Measurements from ENCODE around the gene PLEKHH2. TPM values are rescaled to one million over a fixed set of nuclear protein-coding genes. Genes with fewer than 3 reads are reported as not detected.

PLEKHH2 gene
- total RNA-seq (10 to 100 TPM; 35.3 to 83.1 (median 54.9) TPM), polyA plus RNA-seq (1 to 10 TPM in 2 of 3 donors, under 1 TPM in 1; 0.69 to 3.6 (median 1.7) TPM)

- 1% methylated on average over 75 of the region's 75 CpGs for WGBS, 2 donors
- peaks cover 0 to 15% (median 8%) of the 10 kb centered on the region in 4 donors for H3K4me1 ChIP-seq
- peak; percentile 97 for DNase-seq
- peak; percentile 89 to 96 (median 92) for TF ChIP-seq POLR2AphosphoS5 (IDR thresholded peaks at IDR 0.05)
- no peak for TF ChIP-seq EP300 (IDR thresholded peaks at IDR 0.05)
- no peak for TF ChIP-seq CTCF (IDR thresholded peaks at IDR 0.05)
- TF ChIP-seq POLR2A (IDR thresholded peaks at IDR 0.05) = peak; percentile 66 to 80
- no peaks in the 10 kb centered on the region for H3K27me3 ChIP-seq
- H3K27ac ChIP-seq = peak within 1 kb of the TSS; percentile 81 to 92 (median 88)
- intact Hi-C loops (cut with DNase I) = loop anchor here (5.0 kb wide), 1 partner anchor 40 kb away; the partner anchor contains the start of gene C1GALT1C1L
- peak within 1 kb of the TSS; percentile 74 to 97 (median 94) for H3K4me3 ChIP-seq
- H3K9me3 ChIP-seq = no peaks in the 10 kb centered on the region
- no peaks in the 10 kb centered on the region for H3K36me3 ChIP-seq
Measured at GRCh38 chr2:43637030-43637803, at the start of gene PLEKHH2. Gene PLEKHH2, plus strand, starts transcription at chr2:43637260. Its CDS starts 7,414 bp downstream, at chr2:43644674.

- intact Hi-C loops (cut with DNase I) = no loop called here
- Histone ChIP-seq H3K9me3 (no peaks in the 10 kb centered on the region), H3K27me3 (no peaks in the 10 kb centered on the region), H3K4me1 (peaks cover 0 to 23% (median 16%) of the 10 kb centered on the region in 4 donors), H3K36me3 (peaks cover 0 to 52% (median 7%) of the 10 kb centered on the region in 4 donors), H3K27ac (no peak overlapping the region), H3K4me3 (no peak overlapping the region)
- DNase-seq = no peak
- TF ChIP-seq EP300 (IDR thresholded peaks at IDR 0.05) (no peak), POLR2AphosphoS5 (IDR thresholded peaks at IDR 0.05) (no peak), CTCF (IDR thresholded peaks at IDR 0.05) (no peak), POLR2A (IDR thresholded peaks at IDR 0.05) (no peak)
Measured at GRCh38 chr2:43592443-43592842, 44.6 kb upstream of the PLEKHH2 start.

GRCh38 chr2:43593254-43593653, 43.8 kb upstream of the PLEKHH2 start:
- H3K27ac ChIP-seq = no peak overlapping the region

GRCh38 chr2:43594875-43595274, 42.2 kb upstream of the PLEKHH2 start:
- H3K36me3 ChIP-seq = peaks cover 0 to 27% (median 7%) of the 10 kb centered on the region in 4 donors
- no peak for TF ChIP-seq POLR2A (IDR thresholded peaks at IDR 0.05)
- TF ChIP-seq CTCF (IDR thresholded peaks at IDR 0.05) = no peak
- no peak for TF ChIP-seq POLR2AphosphoS5 (IDR thresholded peaks at IDR 0.05)
- no peak for TF ChIP-seq EP300 (IDR thresholded peaks at IDR 0.05)
- intact Hi-C loops (cut with DNase I) = loop anchor here (5.0 kb wide), 1 partner anchor 402 kb away; the partner anchor contains the start of gene LRPPRC
- peaks cover 0 to 23% (median 16%) of the 10 kb centered on the region in 4 donors for H3K4me1 ChIP-seq
- H3K9me3 ChIP-seq = no peaks in the 10 kb centered on the region
- DNase-seq = no peak
- 79 to 90% methylated on average over 3 of the region's 3 CpGs for WGBS, 2 donors
- no peak overlapping the region for H3K27ac ChIP-seq
- peak overlapping the region; percentile 63 to 85 (median 70) for H3K4me3 ChIP-seq
- H3K27me3 ChIP-seq = no peaks in the 10 kb centered on the region

More at GRCh38 chr2:43593254-43593653, 43.8 kb upstream of the PLEKHH2 start:
- Histone ChIP-seq H3K36me3 (peaks cover 0 to 44% (median 7%) of the 10 kb centered on the region in 4 donors), H3K27me3 (no peaks in the 10 kb centered on the region), H3K4me1 (peaks cover 0 to 23% (median 16%) of the 10 kb centered on the region in 4 donors), H3K4me3 (no peak overlapping the region), H3K9me3 (no peaks in the 10 kb centered on the region)
- TF ChIP-seq EP300 (IDR thresholded peaks at IDR 0.05) (no peak), POLR2A (IDR thresholded peaks at IDR 0.05) (no peak)
- WGBS, 2 donors = 90 to 94% methylated on average over 3 of the region's 3 CpGs
- DNase-seq = no peak
- intact Hi-C loops (cut with DNase I) = no loop called here
